Rectal smooth muscle tissue (tissue), 1 donor: ENCODE data around the gene SLC18A3.

Experiments used
- H3K27ac ChIP-seq: one replicate; pipeline ENCODE4 v1.7.0; 2013; ENCODE audit warnings: low read depth, low read length, inconsistent platforms
- H3K27me3 ChIP-seq: one replicate; pipeline ENCODE4 v1.7.0; 2013; ENCODE audit warnings: low read length; ENCODE audit not compliant: control insufficient read depth, insufficient read depth
- H3K36me3 ChIP-seq: one replicate; pipeline ENCODE4 v1.7.0; 2013; ENCODE audit warnings: low read length; ENCODE audit not compliant: control insufficient read depth, insufficient read depth
- H3K4me1 ChIP-seq: one replicate; pipeline ENCODE4 v1.7.0; 2013; ENCODE audit warnings: low read length; ENCODE audit not compliant: control insufficient read depth, insufficient read depth
- H3K4me3 ChIP-seq: one replicate; pipeline ENCODE4 v1.7.0; 2013; ENCODE audit warnings: low read length
- H3K9ac ChIP-seq: one replicate; pipeline ENCODE4 v1.7.0; 2013; ENCODE audit warnings: low read length

SLC18A3 gene

DNA sequence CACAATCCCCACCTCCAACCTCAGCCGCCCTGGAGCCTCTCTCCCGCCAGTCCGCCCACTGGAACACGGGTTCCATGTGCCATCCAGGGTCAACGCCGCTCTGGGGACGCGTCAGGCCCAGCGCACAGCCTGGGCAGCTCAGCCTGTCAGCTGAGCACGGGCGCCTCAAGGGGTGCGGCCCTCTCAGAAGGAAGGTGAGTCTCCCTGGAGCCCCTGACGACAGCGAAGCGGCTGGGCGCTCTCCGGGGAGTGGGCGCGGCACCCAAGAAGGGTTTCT is 1.2 kb upstream of the SLC18A3 start:
- no peaks in the 10 kb centered on the region for H3K4me1 ChIP-seq
- peaks cover 28% of the 10 kb centered on the region for H3K27me3 ChIP-seq
- no peak overlapping the region for H3K9ac ChIP-seq
- H3K27ac ChIP-seq = no peak overlapping the region
- no peak overlapping the region for H3K4me3 ChIP-seq
- no peaks in the 10 kb centered on the region for H3K36me3 ChIP-seq

DNA sequence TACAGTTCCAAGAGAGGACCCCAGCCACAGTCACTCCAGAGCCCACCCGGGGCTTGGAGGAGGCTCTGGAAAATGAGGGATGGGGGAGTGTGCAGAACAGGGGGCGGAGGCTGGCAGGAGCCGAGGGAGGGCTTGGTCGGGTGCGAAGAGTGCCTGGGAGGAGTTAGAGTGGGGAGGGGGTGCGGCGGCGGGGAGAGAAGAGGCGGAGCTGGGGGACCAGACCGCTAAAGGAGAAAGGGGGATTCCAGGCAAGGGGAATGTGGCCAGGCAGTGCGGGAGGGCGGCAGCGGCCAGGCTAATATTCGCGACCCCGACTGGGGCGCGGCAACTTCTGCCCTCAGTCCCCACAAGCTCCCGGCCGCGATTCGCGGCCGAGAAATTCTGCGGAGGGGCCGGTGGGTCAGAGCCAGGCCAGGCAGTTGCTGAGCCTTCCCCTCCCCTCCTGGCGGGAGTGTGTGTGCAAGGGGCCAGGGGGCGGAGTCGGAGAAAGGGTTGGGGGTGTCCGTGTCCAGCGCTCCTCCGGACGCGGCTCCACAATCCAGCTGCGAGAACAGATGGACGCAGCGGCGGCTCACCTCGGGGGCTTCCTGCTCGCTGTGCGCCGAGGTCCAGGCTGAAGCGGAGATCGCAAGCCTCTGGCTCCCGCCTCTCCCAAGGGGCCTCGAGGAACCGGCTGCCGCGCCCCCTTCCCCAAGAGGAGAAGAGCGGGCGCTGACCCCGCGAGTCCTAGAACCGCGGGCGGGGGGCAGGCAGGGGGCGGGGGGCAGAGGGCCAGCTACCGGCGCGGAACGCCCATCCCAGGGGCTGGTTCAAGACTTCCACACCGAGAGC is 612 bp upstream of the SLC18A3 start:
- no peaks in the 10 kb centered on the region for H3K4me1 ChIP-seq
- peaks cover 29% of the 10 kb centered on the region for H3K27me3 ChIP-seq

DNA sequence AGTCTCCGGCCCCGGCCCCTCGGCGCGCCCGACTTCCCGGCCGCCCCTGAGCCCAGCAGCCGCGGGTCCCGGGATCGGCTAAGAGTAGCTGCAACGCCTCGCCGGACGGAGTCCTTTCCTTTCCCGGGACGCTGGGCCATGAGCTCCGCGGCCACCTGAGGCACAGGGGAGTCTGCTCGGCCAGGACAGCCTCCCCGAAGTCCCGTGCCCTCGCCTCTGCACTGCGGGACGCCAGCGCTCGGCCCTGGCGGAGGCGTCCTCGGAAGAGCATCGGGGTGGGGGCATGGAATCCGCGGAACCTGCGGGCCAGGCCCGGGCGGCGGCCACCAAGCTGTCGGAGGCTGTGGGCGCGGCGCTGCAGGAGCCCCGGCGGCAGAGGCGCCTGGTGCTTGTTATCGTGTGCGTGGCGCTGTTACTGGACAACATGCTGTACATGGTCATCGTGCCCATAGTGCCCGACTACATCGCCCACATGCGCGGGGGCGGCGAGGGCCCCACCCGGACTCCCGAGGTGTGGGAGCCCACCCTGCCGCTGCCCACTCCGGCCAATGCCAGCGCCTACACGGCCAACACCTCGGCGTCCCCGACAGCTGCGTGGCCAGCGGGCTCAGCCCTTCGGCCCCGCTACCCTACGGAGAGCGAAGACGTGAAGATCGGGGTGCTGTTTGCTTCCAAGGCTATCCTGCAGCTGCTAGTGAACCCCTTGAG is 502 bp downstream of the SLC18A3 start:
- peaks cover 32% of the 10 kb centered on the region for H3K27me3 ChIP-seq
- H3K4me1 ChIP-seq = no peaks in the 10 kb centered on the region

More for the DNA sequence above, 612 bp upstream of the SLC18A3 start:
- Histone ChIP-seq H3K9ac (no peak overlapping the region), H3K4me3 (no peak overlapping the region), H3K36me3 (no peaks in the 10 kb centered on the region), H3K27ac (no peak overlapping the region)

DNA sequence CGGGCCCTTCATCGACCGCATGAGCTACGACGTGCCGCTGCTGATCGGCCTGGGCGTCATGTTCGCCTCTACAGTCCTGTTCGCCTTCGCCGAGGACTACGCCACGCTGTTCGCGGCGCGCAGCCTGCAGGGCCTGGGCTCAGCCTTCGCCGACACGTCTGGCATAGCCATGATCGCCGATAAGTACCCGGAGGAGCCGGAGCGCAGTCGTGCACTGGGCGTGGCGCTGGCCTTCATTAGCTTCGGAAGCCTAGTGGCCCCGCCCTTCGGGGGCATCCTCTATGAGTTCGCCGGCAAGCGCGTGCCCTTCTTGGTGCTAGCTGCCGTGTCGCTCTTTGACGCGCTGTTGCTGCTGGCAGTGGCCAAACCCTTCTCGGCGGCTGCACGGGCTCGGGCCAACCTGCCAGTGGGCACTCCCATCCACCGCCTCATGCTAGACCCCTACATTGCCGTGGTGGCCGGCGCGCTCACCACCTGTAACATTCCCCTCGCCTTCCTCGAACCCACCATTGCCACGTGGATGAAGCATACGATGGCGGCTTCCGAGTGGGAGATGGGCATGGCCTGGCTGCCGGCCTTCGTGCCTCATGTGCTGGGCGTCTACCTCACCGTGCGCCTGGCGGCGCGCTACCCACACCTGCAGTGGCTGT is 1.2 kb downstream of the SLC18A3 start:
- H3K4me3 ChIP-seq = no peak overlapping the region
- H3K36me3 ChIP-seq = no peaks in the 10 kb centered on the region
- no peak overlapping the region for H3K9ac ChIP-seq
- peaks cover 32% of the 10 kb centered on the region for H3K27me3 ChIP-seq
- no peaks in the 10 kb centered on the region for H3K4me1 ChIP-seq
- H3K27ac ChIP-seq = no peak overlapping the region

More for the DNA sequence above, 502 bp downstream of the SLC18A3 start:
- Histone ChIP-seq H3K36me3 (no peaks in the 10 kb centered on the region), H3K9ac (no peak overlapping the region), H3K4me3 (no peak overlapping the region), H3K27ac (no peak overlapping the region)

DNA sequence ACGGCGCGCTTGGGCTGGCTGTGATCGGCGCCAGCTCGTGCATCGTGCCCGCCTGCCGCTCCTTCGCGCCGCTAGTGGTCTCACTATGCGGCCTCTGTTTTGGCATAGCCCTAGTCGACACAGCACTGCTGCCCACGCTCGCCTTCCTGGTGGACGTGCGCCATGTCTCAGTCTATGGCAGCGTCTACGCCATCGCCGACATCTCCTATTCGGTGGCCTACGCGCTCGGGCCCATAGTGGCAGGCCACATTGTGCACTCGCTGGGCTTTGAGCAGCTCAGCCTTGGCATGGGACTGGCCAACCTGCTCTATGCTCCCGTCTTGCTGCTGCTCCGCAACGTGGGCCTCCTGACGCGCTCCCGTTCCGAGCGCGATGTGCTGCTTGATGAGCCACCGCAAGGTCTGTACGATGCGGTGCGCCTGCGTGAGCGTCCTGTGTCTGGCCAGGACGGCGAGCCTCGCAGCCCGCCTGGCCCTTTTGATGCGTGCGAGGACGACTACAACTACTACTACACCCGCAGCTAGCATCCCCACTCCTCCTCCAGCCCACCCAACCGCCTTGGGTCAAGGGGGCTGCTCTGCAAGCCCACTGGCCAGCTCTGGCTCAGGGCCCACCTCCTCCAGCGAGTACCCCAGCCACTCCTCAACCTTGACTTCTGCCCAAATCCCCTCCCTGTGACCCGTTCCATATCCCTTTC is 1.9 kb downstream of the SLC18A3 start:
- no peaks in the 10 kb centered on the region for H3K36me3 ChIP-seq
- H3K9ac ChIP-seq = no peak overlapping the region
- no peak overlapping the region for H3K27ac ChIP-seq
- no peaks in the 10 kb centered on the region for H3K4me1 ChIP-seq
- H3K4me3 ChIP-seq = no peak overlapping the region
- H3K27me3 ChIP-seq = peaks cover 32% of the 10 kb centered on the region

DNA sequence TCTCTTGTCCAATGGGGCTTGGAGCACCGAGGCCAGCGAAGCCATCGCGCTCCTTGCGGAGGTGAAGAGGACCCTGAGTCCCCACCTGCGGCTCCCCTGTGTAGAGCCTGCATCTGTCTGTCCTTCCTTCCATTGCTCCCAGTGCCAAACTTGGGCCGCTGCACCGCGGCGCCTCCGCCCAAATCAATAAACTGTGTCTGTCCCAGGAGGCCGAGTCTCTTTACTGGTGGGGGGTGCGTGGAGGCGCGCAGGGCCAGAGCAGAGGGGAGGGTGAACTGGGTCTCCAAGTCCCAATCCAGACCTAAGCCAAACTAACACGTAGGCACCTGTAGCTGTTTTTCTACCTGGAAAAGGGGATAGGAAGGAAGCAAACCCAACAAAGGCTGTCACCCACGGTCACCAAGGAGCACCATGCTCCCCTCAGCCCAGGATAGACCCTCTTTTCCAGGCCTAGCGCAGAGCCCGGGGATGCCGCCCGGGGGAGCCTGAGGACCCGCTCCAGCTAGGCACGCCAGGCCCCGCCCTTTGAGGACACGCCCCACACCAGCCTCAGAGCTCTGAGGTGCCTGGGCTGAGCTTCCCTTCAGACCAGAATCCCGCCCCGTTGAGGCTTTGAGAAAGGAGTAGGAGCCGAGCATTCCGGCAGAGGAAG is 2.5 kb downstream of the SLC18A3 start:
- H3K27ac ChIP-seq = no peak overlapping the region
- peaks cover 30% of the 10 kb centered on the region for H3K27me3 ChIP-seq
- no peak overlapping the region for H3K4me3 ChIP-seq
- no peak overlapping the region for H3K9ac ChIP-seq
- no peaks in the 10 kb centered on the region for H3K36me3 ChIP-seq
- no peaks in the 10 kb centered on the region for H3K4me1 ChIP-seq

DNA sequence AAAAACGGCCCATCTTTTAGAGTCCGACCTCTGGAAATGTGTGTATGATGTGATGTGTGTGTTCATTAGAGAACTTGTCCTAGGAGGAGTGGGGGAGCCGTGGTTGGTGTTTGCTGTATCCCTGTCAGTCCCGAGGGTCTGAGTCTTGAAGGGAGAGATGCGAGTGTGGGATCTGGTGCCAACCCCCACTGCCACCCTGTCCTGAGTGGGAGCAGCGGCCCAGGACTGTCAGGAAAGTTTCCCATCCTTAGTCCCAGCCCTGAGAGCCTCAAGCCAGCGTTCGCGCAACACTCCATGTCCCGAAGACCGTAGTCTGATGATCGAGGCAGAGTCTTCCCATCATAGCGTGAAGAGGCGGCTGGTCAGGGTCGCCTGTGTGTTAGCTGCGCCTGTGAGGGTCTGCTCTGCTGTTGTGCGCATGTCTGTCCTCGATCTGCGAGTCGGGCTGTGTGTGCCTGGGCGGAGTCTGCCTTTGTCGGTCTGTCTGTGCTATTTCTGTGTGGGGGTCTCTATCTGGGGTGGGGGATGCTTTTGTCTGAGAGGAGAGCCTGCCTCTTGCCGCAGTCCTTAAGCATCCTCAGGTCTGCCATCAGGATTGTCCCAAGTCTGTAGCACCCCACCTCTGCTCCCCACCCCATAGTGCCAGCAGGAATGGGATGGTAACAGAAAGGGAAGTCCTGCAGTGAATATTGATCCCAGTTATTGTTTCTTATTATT is 3.2 kb downstream of the SLC18A3 start:
- Histone ChIP-seq H3K27ac (no peak overlapping the region), H3K9ac (no peak overlapping the region), H3K4me3 (no peak overlapping the region), H3K4me1 (no peaks in the 10 kb centered on the region), H3K36me3 (no peaks in the 10 kb centered on the region), H3K27me3 (peaks cover 29% of the 10 kb centered on the region)

DNA sequence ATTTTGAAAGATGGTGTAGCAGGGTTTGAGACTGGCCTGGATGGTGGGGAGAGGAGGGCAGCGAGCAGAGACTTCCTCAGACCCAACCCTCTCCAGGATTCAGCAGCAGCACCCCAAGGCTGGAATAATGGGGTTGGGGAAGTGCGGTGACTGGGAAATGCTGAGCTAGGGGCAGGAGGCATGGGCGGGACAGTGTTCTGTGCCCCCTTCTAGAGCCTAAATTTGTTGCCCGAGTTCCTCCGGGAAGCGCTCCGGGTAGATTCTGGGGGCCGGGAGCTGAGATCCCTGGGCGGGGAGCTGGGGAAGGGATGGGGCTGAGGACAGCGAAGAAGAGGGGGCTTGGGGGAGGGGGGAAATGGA is 3.8 kb downstream of the SLC18A3 start, which contains the start of gene CHAT:
Gene CHAT (plus strand): TSS at position 156 of the 360 bp plus-strand sequence. CDS start 153 bp downstream, at position 309.
- H3K9ac ChIP-seq = no peak within 1 kb of the TSS
- peaks cover 25% of the 10 kb centered on the region for H3K27me3 ChIP-seq
- H3K4me1 ChIP-seq = no peaks in the 10 kb centered on the region
- no peak within 1 kb of the TSS for H3K4me3 ChIP-seq
- H3K27ac ChIP-seq = no peak within 1 kb of the TSS
- H3K36me3 ChIP-seq = no peaks in the 10 kb centered on the region

DNA sequence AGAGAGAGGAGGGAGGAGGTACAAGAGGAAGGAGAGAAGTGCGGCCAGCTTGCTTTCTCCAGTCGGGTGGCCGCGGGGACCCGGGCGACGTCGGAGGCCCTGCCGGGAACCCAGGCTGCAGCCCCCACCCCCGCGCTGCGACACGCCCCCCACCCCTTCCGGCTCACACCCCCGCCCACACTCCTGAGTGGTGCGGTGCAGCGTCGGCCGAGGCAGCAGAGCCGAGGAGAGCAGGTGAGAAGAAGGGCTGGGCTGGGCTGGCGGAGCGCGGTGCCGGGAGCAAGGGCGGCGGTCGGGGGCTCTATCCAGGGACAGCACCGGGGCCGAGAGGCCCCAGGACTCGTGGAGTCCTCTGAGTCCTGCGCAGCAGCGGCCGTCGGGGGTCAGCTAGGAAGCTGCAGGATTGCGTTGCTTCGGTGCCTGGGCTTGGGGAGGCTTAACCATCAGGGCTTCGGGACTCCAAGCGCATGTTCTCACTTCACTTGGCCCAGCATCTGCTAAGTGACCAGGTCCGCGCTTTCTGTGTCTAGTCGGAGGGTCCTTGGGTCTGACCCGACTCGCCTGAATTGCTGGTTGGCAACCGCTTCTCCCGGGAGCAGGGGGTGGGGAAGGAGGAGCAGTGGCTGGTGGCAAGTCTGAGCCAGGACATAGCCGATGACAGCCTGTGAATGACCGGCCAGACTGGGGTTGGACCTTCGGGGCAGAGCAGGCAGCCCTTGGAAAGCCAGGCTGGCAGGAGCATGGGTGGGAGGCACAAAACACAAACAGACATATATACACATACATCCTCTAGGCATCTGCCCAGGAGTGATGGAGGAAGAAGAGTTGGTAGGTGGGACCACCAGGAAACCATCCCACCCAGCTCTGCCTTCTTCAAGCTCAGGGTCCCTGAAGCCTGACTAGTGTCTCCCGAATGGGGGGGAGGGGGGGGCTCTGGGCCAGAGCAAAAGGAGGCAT is 4.4 kb downstream of the SLC18A3 start:
- Histone ChIP-seq H3K27me3 (peaks cover 24% of the 10 kb centered on the region), H3K27ac (no peak overlapping the region), H3K4me3 (no peak overlapping the region), H3K36me3 (no peaks in the 10 kb centered on the region), H3K4me1 (no peaks in the 10 kb centered on the region), H3K9ac (no peak overlapping the region)

DNA sequence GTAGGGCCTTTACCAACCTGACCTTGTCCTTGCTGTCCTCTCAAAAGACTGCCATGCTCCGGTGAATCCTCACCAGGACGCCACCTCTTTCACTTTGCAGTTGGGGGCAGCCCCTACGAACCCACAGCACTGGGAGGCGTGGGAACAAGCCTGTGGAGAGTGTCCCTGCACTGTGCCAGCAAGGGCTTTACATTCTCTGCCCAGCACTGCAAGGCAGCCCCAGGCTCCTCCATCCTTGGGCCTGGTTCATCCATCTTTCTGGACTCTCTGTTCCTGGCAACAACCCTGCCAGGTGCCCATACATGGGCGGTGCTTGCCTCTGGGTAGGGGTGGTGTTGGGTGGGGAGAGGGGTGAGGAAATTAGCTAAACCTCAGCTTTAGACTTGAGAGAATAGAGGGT is 5.1 kb downstream of the SLC18A3 start:
- Histone ChIP-seq H3K27ac (no peak overlapping the region), H3K4me3 (no peak overlapping the region), H3K27me3 (peaks cover 24% of the 10 kb centered on the region), H3K4me1 (no peaks in the 10 kb centered on the region), H3K36me3 (no peaks in the 10 kb centered on the region), H3K9ac (no peak overlapping the region)

DNA sequence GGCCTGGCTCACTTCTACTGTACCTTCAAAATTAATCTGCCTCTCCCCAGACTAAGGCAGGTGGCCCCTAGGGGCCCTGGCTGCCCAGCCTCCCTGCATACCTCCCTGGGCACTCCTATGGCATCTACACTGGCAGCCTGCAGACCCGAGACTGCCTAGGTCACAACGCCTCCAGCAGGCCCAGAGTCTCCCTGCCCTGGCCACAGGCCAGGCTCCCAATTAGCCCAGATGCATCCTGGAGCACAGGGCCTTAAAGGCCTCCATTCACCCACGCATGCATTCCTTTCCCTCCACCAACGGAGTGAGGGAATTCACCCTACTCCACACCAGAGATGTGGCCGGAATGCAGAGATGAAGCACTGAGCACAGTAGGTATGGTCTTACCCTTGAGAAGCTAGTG is 5.6 kb downstream of the SLC18A3 start:
- no peak overlapping the region for H3K9ac ChIP-seq
- no peaks in the 10 kb centered on the region for H3K36me3 ChIP-seq
- no peak overlapping the region for H3K27ac ChIP-seq
- H3K4me1 ChIP-seq = no peaks in the 10 kb centered on the region
- peaks cover 24% of the 10 kb centered on the region for H3K27me3 ChIP-seq
- H3K4me3 ChIP-seq = no peak overlapping the region
